B cell (primary cell): Measurements from ENCODE around the gene TBCB.

ENCODE experiments used
- CTCF ChIP-seq: fragments of 200-600 bp; IDR thresholded peaks from one replicate; pipeline ENCODE4 v1.8.0; 2022; ENCODE audit warnings: antibody characterized with exemption, mild to moderate bottlenecking
- EZH2 ChIP-seq: IDR thresholded peaks from 2 replicates; pipeline ENCODE4 v1.6.1; 2012; ENCODE audit warnings: borderline replicate concordance, low read depth, mild to moderate bottlenecking, moderate library complexity, low read length; ENCODE audit not compliant: insufficient read depth, poor library complexity, severe bottlenecking

- TF ChIP-seq CTCF (no peak), EZH2 (no peak)
Measured at GRCh38 chr19:36093146-36093662, 22.1 kb upstream of the TBCB start.
